GM12892 (cell line): ENCODE data around the gene RAC3.

Experiments used
- POLR2A ChIP-seq: IDR thresholded peaks from 2 replicates; pipeline ENCODE4 v1.6.1; 2011; ENCODE audit warnings: low read depth, low read length, control low read depth
- POLR2AphosphoS5 ChIP-seq: IDR thresholded peaks from 2 replicates; pipeline ENCODE4 v1.6.1; 2011; ENCODE audit warnings: low read depth, low read length, control low read depth
- TAF1 ChIP-seq: IDR thresholded peaks from 2 replicates; pipeline ENCODE4 v1.6.1; 2011; ENCODE audit warnings: low read depth, mild to moderate bottlenecking, control low read depth, low read length, borderline replicate concordance

DNA sequence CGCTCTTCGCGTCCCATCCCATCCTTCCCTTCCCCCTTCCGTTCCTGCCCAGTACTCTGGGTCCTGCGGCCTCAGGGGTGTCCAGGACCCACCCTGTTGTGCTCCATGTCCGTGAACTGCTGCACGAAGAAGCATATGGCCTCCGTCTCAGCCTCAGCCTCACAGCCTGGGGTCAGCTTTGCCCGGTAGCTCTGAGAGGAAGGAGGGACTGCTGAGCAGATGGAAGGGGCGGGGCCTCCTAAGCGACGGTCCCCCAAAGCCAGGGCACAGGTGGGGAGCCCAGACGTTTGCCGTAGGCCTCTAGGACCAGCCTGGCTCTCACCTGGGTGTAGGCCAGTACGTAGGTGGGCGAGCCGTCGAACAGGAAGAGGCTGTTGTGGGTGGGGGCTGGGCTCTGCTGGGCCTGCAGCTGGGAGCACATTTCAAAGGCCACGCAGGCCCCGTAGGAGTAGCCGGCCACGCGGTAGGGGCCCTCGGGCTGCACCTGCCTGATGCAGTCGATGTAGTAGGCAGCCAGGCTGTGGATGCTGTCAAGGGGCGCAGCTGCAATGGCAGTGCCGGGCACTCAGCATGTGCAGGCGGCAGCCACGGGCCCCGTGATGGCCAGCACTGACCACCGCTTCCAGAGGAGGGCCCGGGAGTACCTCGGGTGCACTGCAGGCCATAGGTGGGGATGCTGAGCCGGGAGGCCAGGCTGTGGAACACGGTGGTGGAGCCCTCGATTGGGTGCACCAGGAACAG is 48.7 kb downstream of the RAC3 start:
- no peak for TF ChIP-seq TAF1
- TF ChIP-seq POLR2A = no peak
- TF ChIP-seq POLR2AphosphoS5 = no peak
